Natural killer cell (primary cell): ENCODE results near the gene CASD1. TPM values are rescaled to one million over a fixed set of nuclear protein-coding genes. Genes with fewer than 3 reads are reported as not detected.

Source experiments
- ATAC-seq, 3 donors: fragments of 150-1000 bp in 2 of 3; fragments of 200-7000 bp in 1 of 3; cut with Tn5 transposase; 1 replicate in 1 of 3; 2 replicates in 2 of 3; pipeline ENCODE4 v1.10.0; 2021; ENCODE audit warnings: mild to moderate bottlenecking in 2 of 3, moderate library complexity in 2 of 3
- DNase-seq, 2 donors: peaks; one replicate each; pipeline versions ENCODE4 v3.0.0 to v3.0.0-alpha.2; 2013 to 2021; ENCODE audit warnings: mixed read lengths in 1 of 2
- H3K27ac ChIP-seq: one replicate; pipeline ENCODE4 v1.5.1; 2013; ENCODE audit warnings: mild to moderate bottlenecking, low read length
- H3K27me3 ChIP-seq: one replicate; pipeline ENCODE4 v1.6.1; 2013; ENCODE audit warnings: low read length; ENCODE audit not compliant: control insufficient read depth, insufficient read depth
- H3K36me3 ChIP-seq: one replicate; pipeline ENCODE4 v1.6.1; 2013; ENCODE audit warnings: low read length; ENCODE audit not compliant: control insufficient read depth, insufficient read depth
- H3K4me1 ChIP-seq: one replicate; pipeline ENCODE4 v1.6.1; 2013; ENCODE audit warnings: low read length; ENCODE audit not compliant: control insufficient read depth, insufficient read depth
- H3K4me3 ChIP-seq: one replicate; pipeline ENCODE4 v1.5.1; 2013; ENCODE audit warnings: low read length
- H3K9me3 ChIP-seq: one replicate; pipeline ENCODE4 v1.6.1; 2013; ENCODE audit warnings: low read length; ENCODE audit not compliant: control insufficient read depth, insufficient read depth
- H3K27ac Mint-ChIP-seq, 2 donors: one replicate each; pipeline ENCODE4 v1.8.0; 2022; ENCODE audit warnings: mild to moderate bottlenecking in 2 of 2, mixed read lengths in 2 of 2, moderate library complexity in 1 of 2
- H3K27me3 Mint-ChIP-seq, 2 donors: one replicate each; pipeline ENCODE4 v1.8.0; 2022; ENCODE audit warnings: low read depth in 2 of 2, mixed read lengths in 2 of 2
- H3K36me3 Mint-ChIP-seq: one replicate; pipeline ENCODE4 v1.8.0; 2022; ENCODE audit warnings: mixed read lengths
- H3K4me1 Mint-ChIP-seq, 2 donors: one replicate each; pipeline ENCODE4 v1.8.0; 2022; ENCODE audit warnings: mixed read lengths in 2 of 2
- H3K4me3 Mint-ChIP-seq: one replicate; pipeline ENCODE4 v1.8.0; 2022; ENCODE audit warnings: mild to moderate bottlenecking, moderate library complexity, mixed read lengths
- H3K9me3 Mint-ChIP-seq, 2 donors: one replicate each; pipeline ENCODE4 v1.8.0; 2022; ENCODE audit warnings: mixed read lengths in 2 of 2
- WGBS: methylation state at CpG from one replicate; pipeline ENCODE4 v1.1.7; 2013; ENCODE audit warnings: missing lambda C conversion rate; ENCODE audit not compliant: insufficient coverage; 5-methylcytosine and 5-hydroxymethylcytosine counted together
- intact Hi-C: fragments of 100-400 bp; cut with micrococcal nuclease; formaldehyde crosslinking; loops from one replicate; pipeline ENCODE4 v1.14.2; 2022
- total RNA-seq, 4 donors: library from RNA; stranded (reverse); fragments of 120-200 nt in 1 of 4; gene quantifications; one replicate each; pipeline versions ENCODE4 v1.2.3 to v1.2.4, GENCODE V29; 2013 to 2022
- TF ChIP-seq, protein P1 (sequence below): fragments of 200-600 bp; IDR thresholded peaks from one replicate; pipeline ENCODE4 v1.8.0; 2022; ENCODE audit warnings: antibody characterized with exemption

The CASD1 gene
- total RNA-seq, 3 donors from 2014 or later (not counting 1 experiment from before 2014, with no cell fraction given) = 23.7 to 32.1 (median 26.0) TPM

DNA sequence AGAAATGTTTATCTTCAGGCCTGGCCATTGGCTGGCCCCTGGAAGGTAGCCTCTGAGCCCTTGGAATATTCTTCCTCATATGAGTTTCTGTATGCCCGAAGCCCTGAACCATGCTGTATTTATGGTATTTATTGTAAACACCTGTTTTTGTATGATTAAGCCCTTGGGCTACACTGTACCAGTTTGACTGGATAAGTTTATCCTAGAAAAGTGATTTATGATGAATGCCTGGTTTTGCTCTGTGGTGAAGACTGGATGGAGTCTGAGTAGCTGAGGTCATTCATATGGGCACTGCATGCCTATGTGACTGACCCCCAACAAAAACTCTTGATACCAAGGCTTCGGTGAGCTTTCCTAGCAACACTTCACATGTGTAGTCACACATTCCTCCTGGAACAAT, 66.7 kb downstream of the CASD1 start:
- no peaks in the 10 kb centered on the region for H3K9me3 ChIP-seq
- no peaks in the 10 kb centered on the region for H3K27me3 ChIP-seq
- intact Hi-C loops = no loop called here
- ATAC-seq (no peak), DNase-seq (no peak)
- peaks cover 8 to 9% of the 10 kb centered on the region in 2 donors for H3K4me1 Mint-ChIP-seq
- no peak overlapping the region for H3K27ac ChIP-seq
- no peak overlapping the region for H3K4me3 ChIP-seq
- 90% methylated on average over 2 of the region's 2 CpGs for WGBS
- peaks cover 60% of the 10 kb centered on the region for H3K36me3 Mint-ChIP-seq
- H3K9me3 Mint-ChIP-seq = peaks cover 7 to 13% of the 10 kb centered on the region in 2 donors
- no peaks in the 10 kb centered on the region for H3K27me3 Mint-ChIP-seq
- H3K4me1 ChIP-seq = no peaks in the 10 kb centered on the region
- no peak overlapping the region for H3K4me3 Mint-ChIP-seq
- H3K36me3 ChIP-seq = peaks cover 9% of the 10 kb centered on the region
- H3K27ac Mint-ChIP-seq = no peak overlapping the region
- TF ChIP-seq, protein P1, sequence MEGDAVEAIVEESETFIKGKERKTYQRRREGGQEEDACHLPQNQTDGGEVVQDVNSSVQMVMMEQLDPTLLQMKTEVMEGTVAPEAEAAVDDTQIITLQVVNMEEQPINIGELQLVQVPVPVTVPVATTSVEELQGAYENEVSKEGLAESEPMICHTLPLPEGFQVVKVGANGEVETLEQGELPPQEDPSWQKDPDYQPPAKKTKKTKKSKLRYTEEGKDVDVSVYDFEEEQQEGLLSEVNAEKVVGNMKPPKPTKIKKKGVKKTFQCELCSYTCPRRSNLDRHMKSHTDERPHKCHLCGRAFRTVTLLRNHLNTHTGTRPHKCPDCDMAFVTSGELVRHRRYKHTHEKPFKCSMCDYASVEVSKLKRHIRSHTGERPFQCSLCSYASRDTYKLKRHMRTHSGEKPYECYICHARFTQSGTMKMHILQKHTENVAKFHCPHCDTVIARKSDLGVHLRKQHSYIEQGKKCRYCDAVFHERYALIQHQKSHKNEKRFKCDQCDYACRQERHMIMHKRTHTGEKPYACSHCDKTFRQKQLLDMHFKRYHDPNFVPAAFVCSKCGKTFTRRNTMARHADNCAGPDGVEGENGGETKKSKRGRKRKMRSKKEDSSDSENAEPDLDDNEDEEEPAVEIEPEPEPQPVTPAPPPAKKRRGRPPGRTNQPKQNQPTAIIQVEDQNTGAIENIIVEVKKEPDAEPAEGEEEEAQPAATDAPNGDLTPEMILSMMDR = no peak

DNA sequence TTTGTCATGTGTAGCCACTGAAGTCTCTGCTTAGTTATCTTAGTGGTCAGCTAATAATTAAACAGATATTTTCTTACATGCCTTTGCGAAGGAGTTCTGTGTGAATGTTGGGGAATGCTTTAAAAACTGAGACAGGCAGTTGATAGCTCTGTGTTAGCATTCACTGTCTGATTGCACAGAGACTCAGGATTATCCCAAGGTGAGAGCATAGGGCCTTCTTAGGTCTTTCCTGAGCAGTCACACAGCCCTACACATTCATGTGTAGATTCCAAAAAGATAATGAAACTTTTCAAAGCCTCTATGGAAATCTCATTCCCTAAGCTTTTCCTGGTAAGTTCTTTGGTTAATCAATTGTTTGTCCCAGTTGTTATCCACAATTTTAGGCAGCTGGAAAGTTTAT, 67.7 kb downstream of the CASD1 start:
- Mint-ChIP-seq H3K9me3 (peaks cover 9 to 15% of the 10 kb centered on the region in 2 donors), H3K27ac (no peak overlapping the region), H3K4me1 (peaks cover 8 to 9% of the 10 kb centered on the region in 2 donors), H3K36me3 (peaks cover 60% of the 10 kb centered on the region), H3K4me3 (no peak overlapping the region), H3K27me3 (no peaks in the 10 kb centered on the region)
- Histone ChIP-seq H3K36me3 (peaks cover 9% of the 10 kb centered on the region), H3K4me1 (no peaks in the 10 kb centered on the region), H3K27me3 (no peaks in the 10 kb centered on the region), H3K9me3 (no peaks in the 10 kb centered on the region), H3K27ac (no peak overlapping the region), H3K4me3 (no peak overlapping the region)
- 100% methylated on average over 1 of the region's 1 CpG for WGBS
- no peak for DNase-seq
- intact Hi-C loops = no loop called here
- TF ChIP-seq, protein P1 = no peak
- ATAC-seq = no peak

DNA sequence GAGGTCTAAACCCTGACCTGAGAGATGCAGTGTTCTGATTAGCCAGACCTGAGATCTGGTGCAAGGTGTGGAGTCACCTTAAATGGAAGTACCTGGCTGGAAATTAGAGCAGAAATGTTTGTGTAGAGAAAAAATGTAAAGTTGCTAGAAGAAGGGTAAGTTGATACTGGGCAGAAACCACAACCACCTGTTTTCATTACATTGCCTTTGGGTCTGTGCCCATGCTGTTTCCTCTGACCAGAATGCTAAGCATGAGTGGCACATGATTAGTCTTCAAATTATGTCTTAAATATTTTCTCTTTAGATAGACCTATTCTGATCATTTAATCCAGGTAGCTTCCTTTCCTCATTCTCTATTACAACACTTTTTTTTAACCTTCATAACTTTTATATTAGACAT, 69.0 kb downstream of the CASD1 start:
- H3K27ac ChIP-seq = no peak overlapping the region
- Mint-ChIP-seq H3K27me3 (no peaks in the 10 kb centered on the region), H3K4me3 (no peak overlapping the region), H3K4me1 (peaks cover 8 to 9% of the 10 kb centered on the region in 2 donors), H3K36me3 (peaks cover 60% of the 10 kb centered on the region), H3K9me3 (peaks cover 9 to 15% of the 10 kb centered on the region in 2 donors), H3K27ac (no peak overlapping the region)
- H3K4me1 ChIP-seq = no peaks in the 10 kb centered on the region
- no peaks in the 10 kb centered on the region for H3K9me3 ChIP-seq
- H3K36me3 ChIP-seq = peaks cover 9% of the 10 kb centered on the region
- no peak overlapping the region for H3K4me3 ChIP-seq
- no peaks in the 10 kb centered on the region for H3K27me3 ChIP-seq
- intact Hi-C loops = no loop called here
- TF ChIP-seq, protein P1 = no peak
- DNase-seq (no peak), ATAC-seq (no peak)

DNA sequence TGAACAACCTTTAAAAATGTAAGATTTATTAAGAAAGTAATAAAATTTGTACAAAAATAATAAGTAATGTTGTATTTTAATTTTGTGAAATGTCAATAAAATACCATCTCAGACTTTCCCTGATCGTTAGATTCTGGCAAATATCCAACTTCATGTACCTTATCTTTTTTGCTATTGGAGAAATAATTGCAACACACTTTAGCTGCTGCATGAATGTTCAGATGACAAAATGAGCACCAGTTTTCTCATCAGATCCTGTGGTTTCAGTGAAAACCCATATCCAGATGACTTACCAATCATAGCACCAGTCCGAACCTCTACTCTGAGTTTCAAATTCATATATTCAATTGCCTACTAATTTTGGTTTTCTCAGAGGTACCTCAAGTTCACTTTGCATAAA, 69.9 kb downstream of the CASD1 start:
- 98% methylated on average over 2 of the region's 2 CpGs for WGBS
- intact Hi-C loops = no loop called here
- no peak overlapping the region for H3K4me3 Mint-ChIP-seq
- Histone ChIP-seq H3K9me3 (no peaks in the 10 kb centered on the region), H3K4me1 (no peaks in the 10 kb centered on the region), H3K27ac (no peak overlapping the region), H3K27me3 (no peaks in the 10 kb centered on the region), H3K4me3 (no peak overlapping the region), H3K36me3 (peaks cover 9% of the 10 kb centered on the region)
- ATAC-seq (no peak), DNase-seq (no peak)
- no peaks in the 10 kb centered on the region for H3K27me3 Mint-ChIP-seq
- peaks cover 53% of the 10 kb centered on the region for H3K36me3 Mint-ChIP-seq
- TF ChIP-seq, protein P1 = no peak
- H3K27ac Mint-ChIP-seq = no peak overlapping the region
- H3K9me3 Mint-ChIP-seq = peaks cover 6 to 15% of the 10 kb centered on the region in 2 donors
- peaks cover 8 to 9% of the 10 kb centered on the region in 2 donors for H3K4me1 Mint-ChIP-seq
